Fibroblast of upper back skin (primary cell): ENCODE data around the gene ATRAID.
"Not testable (repeated sequence)": the region's sequence is repeated elsewhere in the genome, so short reads cannot be mapped to it uniquely, and the experiment has no call there.

Experiments
- DNase-seq: peaks from one replicate; pipeline ENCODE4 v3.0.0-alpha.2; 2013

ATRAID gene

DNA sequence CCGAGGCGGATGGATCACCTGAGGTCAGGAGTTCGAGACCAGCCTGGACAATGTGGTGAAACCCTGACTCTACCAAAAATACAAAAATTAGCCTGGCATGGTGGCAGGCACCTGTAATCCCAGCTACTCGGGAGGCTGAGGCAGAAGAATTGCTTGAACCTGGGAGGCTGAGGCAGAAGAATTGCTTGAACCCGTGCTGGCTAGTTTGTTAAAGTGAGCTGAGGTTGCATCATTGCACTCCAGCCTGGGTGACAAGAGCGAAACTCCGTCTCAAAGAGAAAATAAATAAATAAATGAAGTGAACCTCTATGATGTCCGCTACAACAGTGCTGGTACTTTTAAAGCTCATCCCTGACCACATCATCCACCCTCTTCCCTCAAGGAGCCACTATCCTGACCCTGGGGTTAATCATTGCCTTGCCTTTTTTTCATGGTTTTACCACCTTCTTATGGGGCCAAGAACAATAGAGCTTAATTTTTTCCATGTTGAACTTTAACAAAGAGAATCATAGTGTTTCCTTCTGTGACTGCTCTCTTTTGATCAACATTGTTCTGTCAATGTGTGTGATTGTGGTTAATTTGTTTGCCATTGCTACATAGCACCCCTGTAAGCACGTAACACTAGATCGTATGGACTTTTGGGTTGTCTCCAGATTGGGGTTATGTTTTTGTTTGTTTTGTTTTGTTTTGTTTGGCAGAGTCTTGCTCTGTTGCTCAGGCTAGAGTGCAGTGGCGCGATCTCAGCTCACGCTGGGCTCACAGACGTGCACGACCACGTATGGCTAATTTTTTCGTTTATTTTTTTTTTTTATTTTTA, 17.1 kb upstream of the ATRAID start:
- DNase-seq: no peak

DNA sequence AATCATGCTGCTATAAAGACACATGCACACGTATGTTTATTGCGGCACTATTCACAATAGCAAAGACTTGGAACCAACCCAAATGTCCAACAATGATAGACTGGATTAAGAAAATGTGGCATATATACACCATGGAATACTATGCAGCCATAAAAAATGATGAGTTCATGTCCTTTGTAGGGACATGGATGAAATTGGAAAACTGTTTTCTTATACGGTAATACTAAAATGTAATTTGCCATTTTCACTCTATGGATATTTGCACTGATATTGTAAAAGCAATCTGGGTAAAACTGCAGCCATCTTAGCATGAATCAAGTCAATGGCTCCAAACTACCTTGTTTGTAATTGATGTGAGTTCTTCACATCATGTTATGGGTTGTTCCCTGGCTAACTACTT, 16.0 kb upstream of the ATRAID start:
- DNase-seq: not testable (repeated sequence)

DNA sequence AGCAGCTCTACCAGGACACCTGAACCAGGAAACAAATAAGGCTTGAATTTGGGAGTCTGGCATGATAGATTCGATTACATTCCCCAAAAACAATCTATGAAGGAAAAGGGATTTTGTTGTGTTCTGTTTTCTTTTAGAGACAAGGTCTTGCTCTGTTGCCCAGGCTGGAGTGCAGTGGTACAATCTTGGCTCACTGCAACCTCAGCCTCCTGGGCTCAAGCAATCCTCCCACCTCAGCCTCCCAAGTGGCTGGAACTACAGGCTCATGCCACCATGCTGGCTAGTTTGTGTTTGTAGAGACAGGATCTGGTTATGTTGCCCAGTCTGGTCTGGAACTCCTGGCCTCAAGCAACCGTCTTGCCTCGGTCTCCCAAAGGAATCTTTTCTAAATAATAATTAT, 13.8 kb upstream of the ATRAID start:
- not testable (repeated sequence) for DNase-seq

DNA sequence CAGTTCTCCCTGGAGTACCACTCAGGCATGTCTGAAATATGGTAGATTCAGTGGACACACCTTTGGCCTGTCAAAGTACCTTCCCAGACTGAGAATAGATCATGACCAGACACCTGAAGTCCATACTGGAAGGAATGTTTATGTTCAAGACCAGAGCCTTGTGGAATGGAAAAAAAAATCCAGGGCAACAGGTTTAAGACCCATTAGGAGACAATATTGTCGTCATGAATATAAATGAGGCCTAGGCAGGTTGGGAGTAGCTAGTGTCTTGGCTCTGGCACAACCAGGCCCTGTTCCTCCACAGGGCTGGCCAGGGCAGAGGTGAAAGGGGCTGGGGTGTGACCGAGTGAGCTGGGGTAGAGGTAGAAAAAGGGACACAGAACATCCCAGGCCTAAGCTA, 13.2 kb upstream of the ATRAID start:
- no peak for DNase-seq

DNA sequence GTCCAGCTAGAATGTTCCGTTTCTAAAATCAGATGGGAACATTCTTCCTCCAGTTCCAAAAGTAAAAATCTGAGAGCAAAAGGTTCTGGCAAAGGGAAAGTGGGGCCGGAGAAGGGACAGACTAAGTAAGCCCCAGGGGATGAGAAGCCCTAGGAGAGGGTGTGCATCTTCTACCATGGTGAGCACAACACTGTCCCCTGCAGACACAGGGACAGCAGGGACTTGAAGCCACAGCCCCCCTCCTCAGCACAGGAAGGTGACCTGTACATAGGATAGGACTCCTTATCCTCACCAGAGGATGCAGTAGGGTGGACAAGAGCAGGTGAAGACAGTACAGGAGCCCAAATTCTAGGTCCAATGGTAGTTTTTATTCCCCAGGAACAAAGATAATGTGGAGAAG, 12.6 kb upstream of the ATRAID start:
- no peak for DNase-seq

DNA sequence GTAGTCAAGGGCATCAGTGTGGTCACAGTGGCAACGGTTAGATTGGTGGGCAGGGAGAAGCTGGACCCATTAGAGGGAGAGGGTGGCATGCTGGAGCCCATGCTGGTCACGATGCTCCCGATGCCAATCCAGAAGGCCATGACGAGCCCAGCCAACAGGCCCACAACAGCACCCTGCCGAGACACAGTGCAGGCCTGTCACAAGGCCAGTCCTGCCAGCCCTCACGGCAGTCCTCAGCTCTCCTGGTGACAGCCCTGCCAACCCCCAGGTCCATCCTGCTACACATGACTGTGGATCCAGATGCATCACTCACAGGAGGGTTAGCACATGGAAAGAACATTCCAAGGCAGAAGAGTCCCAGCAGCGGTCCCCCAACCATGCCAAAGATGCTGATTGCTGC, 10.2 kb upstream of the ATRAID start:
- no peak for DNase-seq

DNA sequence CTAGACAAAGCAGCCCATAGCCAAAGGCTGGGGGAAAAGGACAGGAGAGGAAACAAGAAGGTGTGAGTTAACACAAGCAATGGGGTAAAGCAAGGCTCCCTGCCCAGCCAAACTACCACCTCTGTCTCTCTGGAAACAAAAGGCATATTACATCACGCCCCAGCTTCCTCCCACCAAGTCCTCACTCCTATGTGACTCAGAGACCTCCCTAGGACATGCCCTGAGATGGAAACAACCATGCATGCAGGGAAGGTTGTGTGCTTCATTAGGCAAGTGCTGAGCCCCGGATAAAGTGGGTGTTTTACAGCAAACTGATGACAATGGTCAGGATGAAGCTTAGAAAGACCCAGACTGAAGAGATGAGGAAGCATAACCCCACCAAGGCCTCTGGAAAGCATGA, 9.0 kb upstream of the ATRAID start:
- DNase-seq: no peak

DNA sequence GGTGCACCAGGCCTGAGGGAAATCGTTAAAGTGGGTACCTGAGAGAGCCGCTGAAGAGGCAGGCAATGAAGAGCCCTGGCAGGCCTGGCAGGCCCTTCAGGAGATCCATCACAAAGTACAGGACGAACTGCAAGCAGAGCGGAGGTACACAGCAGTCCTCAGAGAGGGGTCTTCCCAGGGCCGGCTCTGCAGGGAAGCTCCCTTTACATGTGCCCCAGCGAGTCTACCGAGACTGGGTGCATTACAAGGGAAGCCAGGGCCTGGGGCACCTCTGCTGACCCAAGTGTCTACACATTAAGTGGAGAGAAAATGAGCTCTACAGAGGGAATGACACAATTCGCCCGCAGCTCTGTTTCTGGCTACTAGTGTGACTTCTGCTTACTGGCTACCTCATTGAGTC, 8.1 kb upstream of the ATRAID start:
- DNase-seq: no peak

DNA sequence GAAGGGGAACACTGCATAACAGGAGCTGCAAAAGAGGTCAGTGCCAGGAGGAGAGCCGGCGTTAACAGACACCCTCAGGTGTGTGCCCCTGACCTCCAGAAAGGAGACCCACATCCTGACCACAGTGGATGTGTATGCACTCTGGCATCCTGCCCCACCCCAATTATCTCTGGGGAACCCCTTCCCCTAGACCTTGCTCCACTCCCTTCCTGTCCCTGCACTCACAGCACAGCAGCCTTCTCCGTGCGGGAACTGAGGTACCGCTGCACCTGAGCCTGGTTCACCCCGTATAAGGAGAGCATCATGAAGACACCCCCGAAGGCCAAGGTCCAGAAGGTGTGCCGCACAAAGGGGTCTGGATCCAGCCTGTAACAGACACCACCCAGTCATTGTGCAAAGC, 7.3 kb upstream of the ATRAID start:
- no peak for DNase-seq

DNA sequence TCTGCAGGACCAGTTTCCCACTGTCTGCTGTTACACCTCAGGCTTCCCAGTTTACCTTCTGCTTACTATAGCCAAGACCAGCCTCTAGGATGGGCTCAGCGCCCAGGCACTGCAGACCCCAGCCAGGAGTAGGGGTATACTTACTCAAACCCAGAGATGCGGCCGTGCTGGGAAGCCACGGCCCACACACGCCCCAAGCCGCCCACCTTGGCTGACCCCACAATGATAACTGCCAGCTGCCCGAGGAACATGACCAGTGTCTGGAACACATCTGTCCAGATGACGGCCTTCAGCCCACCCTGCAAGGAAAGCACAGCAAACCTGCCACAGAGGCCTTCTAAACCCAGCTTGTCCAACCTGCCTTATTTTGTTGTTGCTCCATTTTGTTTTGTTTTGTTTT, 6.6 kb upstream of the ATRAID start:
- DNase-seq: no peak

DNA sequence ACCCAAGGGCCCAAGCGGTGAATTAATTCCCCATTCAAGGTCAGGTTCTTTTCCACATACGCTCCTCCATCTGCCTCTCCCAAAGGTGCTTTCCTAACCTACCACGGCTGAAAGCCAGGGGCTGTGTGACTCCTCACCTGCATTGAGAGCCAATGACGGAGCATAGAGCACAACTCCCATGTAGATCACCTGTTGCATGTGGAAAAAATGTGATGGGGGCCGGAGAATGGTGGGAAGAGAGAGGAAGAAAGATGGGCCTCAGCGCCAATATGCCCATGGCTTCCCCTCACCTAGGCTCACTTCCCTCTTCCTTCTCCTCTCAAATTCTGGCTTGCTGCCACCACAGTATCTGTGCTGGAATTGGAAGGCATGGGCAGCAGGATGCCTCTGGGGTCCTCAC, 5.5 kb upstream of the ATRAID start:
- no peak for DNase-seq

DNA sequence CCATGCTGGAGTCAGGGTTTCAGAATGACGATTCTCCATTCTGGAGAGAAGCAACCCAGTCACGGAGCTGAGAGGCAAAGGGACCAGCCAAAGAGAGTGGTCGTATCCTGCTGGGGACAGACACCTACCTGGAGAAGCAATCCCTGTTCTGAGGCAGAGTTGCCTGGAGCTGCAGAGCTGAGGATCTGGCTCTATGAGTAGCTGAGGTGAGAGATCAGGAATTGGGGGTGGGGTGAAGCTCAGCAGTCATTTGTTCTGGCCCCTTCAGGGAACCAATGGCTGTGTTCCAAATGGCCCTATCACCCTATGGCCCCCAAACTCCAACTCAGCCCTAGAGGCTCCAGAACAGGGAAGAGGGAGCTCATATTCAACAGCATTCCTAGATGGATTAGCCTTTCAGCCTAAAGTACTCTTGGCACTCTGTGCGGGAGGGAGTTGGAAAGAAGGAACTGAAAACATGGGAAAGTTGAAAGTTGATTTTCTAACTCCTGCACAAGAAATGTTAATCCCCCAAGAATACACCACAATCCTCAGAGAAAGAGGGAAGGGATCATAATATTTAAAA, 3.3 kb upstream of the ATRAID start:
- DNase-seq: no peak

DNA sequence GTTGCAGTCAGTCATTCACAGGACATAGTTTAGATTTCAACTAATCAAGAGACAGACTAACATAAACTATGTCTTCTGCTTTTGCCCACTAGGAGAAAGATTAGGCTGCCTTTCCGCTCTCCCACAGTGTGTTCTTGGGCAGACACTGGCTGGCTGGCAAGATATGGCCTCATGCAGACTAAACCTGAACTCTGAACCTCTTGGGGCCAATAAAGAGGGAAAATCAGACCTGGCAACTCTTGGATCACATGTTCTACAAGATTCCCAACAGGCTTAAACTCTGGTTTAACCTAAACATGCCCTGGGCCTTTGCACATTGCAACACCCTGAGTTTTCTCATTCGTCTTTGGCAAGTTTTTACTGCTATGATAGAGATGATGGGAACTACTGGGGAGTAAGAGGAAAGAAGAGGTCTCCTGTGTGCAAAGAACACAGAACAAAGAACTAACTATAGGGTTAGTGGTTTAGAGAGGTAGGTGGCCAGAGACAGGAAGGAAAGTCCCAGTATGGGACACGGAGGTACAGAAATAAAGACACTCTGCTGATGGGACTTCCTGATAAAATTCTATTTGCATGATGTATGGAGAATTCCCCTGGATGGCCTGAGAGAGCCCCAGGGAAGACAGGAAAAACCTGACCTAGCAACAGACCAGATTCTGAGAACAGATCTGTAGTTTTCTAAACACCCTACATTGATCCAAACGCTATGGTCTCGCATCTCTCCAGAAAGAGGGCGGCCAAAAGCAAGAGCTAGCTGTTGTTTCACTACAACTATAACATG, 2.0 kb upstream of the ATRAID start:
- no peak for DNase-seq

DNA sequence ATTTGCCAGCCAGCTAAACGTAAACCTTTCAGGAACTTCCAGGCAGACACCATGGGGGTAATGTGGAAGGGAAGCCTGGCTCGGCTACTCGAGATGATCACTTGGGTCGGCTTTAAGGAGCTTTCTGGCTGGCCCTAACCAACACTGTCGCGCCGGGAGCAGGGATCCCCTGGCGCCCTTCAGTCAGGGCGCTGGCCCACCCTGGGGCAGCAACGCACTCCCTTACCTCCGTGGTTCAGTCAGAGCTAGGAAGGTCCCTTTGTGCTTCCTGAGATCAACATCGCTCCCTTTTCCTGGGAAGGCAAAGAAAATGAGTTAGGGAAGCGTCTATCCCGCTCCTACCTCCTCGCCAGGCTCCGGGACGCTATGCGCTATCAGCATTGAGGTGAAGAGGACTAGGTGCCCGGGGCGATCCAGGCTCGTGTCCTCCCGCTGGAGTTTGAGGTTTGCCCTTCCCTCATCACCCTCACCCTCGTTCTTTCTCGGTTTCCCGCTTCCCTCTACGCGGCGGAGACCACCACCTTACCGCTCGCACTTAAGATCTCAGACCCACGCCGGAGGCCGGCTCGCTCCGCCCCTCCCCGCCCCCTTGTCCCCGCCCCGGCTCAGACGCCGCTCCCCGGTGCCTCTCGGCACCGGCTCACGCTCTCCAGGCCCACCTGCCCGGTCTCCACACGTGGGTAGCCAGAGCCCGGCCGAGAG, 449 bp upstream of the ATRAID start:
- DNase-seq: no peak

DNA sequence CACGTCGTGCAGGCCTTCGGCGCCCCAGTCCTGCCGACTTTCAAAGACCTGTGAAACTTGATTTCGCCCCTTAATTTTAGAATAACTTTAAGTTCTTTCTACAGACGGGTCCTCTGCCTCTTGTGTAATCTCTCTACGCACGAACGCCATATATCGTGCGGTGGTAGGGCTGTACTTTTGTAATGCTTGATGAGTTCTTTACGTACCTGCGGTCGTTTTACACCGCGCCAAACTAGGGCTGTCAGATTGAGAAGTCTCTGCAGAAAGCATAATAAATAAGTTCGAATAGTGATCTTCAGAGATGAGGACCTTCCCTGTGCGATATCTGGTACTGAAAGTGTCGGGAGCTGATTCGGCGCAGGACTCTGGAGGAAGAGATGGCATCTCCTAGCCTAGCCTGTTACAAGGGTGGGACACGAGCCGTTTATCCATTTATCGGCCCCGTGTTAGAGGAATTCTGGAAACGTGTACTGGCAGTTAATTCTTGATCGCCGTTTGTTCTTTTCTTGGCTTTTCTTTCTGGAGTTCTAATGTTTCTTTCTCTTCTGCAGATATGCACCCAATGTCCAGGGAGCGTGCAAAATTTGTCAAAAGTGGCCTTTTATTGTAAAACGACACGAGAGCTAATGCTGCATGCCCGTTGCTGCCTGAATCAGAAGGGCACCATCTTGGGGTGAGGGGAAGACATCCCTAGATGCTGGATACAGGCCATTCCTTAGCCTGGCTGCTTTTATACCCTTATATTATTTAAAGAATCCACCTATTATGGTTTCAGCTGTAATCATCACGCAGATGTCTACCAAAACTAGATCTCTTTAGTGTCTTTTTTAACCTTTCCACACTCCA, 1.0 kb downstream of the ATRAID start:
- DNase-seq: peak; percentile 58

DNA sequence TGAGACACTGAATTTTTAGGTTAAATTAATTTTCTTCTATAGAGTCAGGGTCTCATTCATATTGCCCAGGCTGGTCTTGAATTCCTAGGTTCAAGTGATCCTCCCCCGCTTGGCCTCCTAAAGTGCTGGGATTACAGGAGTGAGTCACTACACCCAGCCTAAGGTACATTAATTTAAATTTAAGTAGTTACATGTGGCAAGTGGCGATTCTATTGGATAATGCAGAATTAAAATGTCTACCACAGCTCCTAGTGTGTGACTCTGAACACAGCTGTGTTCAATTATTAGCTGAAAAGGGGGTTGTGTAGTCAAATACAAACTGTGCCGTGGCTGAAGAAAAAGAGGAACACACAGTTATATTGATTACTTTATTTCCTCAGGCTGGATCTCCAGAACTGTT, 3.1 kb downstream of the ATRAID start:
- peak; percentile 88 for DNase-seq

DNA sequence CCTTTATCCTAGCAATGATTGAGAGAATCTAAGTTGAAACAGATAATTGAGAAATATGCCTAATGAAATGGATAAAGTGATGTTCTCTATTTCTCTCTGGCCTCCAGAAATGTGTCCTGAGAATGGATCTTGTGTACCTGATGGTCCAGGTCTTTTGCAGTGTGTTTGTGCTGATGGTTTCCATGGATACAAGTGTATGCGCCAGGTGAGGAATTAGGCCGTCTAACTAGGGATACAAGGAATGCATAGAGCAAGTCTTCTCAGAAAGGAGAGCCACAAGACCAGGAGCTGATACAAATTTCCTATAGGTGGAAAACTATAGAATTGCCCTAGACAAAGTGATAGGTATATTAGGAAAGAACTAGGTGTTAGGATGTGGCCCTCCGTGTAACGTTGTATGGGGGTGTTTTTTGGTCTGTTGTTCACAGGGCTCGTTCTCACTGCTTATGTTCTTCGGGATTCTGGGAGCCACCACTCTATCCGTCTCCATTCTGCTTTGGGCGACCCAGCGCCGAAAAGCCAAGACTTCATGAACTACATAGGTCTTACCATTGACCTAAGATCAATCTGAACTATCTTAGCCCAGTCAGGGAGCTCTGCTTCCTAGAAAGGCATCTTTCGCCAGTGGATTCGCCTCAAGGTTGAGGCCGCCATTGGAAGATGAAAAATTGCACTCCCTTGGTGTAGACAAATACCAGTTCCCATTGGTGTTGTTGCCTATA, 4.7 kb downstream of the ATRAID start:
- no peak for DNase-seq

DNA sequence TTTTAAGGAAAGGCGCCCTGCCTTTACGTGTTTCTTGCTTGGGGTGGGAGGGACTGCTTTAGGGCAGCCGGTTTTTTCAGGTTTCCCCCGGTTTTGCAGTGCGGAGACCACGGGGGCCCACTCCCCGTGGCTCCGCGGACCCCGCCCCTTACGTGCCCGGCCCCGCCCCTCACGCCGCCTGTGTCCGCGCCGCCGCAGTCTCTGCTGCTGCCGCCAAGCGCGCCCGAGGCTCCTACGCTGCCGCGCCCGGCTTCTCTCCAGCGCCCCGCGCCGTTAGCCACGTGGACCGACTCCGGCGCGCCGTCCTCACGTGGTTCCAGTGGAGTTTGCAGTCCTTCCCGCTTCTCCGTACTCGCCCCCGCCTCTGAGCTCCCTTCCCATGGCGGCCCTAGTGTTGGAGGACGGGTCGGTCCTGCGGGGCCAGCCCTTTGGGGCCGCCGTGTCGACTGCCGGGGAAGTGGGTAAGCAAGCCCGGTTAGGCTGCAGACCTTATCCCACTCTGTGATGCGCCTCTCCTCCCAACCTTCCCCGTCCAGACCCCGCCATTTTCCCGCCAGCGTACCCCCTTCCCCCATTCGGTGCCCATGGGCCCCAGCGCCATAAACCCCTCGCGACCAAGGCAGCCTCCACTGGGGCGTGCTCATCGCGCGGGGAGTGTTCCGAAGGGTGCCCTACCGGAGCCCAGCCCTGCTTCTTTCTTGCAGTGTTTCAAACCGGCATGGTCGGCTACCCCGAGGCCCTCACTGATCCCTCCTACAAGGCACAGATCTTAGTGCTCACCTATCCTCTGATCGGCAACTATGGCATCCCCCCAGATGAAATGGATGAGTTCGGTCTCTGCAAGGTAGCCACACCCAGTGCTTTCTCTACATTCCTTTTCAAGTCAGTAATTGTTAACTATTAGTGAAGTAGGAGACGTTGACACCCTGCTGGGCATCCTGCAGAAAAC, 5.6 kb downstream of the ATRAID start, which contains the start of gene CAD:
TSS of gene CAD (plus strand) at position 197 of the 949 bp plus-strand sequence. CDS start at position 380, 183 bp downstream.
- peak; percentile 81 for DNase-seq

DNA sequence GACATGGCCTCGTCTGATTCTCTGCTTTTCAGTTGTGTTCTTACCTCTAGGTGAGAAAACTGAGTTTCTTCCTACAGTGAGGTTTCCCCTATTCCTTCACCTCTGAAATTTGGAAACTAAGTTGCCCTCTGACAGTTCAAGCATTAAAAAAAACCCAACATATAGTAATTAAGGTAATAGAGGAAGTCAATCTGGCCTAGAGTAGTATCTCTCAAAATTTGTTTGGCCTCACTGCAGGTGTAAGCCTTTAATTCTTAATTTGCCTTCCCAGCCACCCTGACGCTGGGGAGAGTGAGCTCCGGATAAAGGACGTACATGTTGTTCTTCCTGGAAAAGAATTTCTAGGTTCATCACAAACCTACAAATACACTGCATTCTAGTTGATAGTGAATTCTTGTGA, 6.8 kb downstream of the ATRAID start:
- no peak for DNase-seq

DNA sequence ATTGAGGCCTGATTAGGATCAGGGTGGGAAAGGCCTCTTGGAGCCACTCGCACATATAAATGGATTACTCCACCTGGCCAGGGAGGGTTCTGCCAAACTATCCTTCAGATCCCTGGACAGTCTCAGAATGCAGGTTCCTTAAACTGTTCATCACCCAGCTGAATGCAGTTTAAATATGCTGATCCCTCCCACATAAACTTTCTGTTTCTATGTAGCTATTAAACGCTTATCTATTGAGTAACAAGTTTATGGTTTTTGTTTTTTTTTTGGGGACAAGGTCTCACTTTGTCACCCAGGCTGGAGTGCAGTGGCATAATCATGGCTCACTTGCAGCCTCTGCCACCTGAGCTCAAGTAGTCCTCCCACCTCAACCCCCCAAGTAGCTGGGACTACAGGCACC, 7.2 kb downstream of the ATRAID start:
- DNase-seq: no peak
